Ishikawa (cell line): ENCODE results near the gene ZRANB1.

Experiments
- CEBPB ChIP-seq: IDR thresholded peaks from 2 replicates; pipeline ENCODE4 v1.6.1; 2012
- CREB1 ChIP-seq: IDR thresholded peaks from 2 replicates; pipeline ENCODE4 v1.6.1; 2012; ENCODE audit warnings: low read depth
- EGR1 ChIP-seq: IDR thresholded peaks from 2 replicates; pipeline ENCODE4 v1.6.1; 2012
- EP300 ChIP-seq: IDR thresholded peaks from 2 replicates; pipeline ENCODE4 v1.6.1; 2012; ENCODE audit warnings: borderline replicate concordance
- NFIC ChIP-seq: IDR thresholded peaks from 2 replicates; pipeline ENCODE4 v1.6.1; 2012
- RAD21 ChIP-seq: IDR thresholded peaks from 2 replicates; pipeline ENCODE4 v1.6.1; 2012; ENCODE audit warnings: low read depth
- TF ChIP-seq, protein P1 (sequence below): IDR thresholded peaks from 2 replicates; pipeline ENCODE4 v1.6.1; 2012
- TF ChIP-seq, protein P2 (sequence below): IDR thresholded peaks from 2 replicates; pipeline ENCODE4 v1.6.1; 2012; ENCODE audit warnings: low read depth, mild to moderate bottlenecking
- TF ChIP-seq, protein P3 (sequence below): IDR thresholded peaks from 2 replicates; pipeline ENCODE4 v1.6.1; 2012

DNA sequence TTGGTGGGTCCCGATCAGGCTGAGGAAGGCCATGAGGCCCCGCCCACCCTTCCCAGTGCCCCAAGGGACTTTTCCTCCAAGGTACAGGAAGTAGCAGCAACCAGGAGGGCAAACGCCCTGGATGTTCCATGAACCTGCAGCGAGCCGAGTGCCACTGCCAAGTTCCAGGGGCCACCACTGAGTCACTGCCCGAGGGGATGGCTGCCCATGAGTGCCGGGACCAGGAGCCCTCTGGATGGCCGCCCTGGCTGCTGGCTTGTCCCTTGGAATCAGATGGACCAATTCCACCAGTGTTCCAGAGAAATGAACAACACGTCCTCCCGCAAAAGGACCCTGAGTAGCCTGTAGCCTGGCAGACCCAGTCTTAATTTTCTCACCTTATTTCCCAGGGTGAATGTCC lies 74.2 kb downstream of the ZRANB1 start:
- no peak for TF ChIP-seq EGR1
- TF ChIP-seq, protein P1, sequence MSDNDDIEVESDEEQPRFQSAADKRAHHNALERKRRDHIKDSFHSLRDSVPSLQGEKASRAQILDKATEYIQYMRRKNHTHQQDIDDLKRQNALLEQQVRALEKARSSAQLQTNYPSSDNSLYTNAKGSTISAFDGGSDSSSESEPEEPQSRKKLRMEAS, result no peak
- no peak for TF ChIP-seq EP300
- TF ChIP-seq NFIC, result no peak
- TF ChIP-seq RAD21, result no peak
- no peak for TF ChIP-seq CEBPB
- TF ChIP-seq, protein P2, sequence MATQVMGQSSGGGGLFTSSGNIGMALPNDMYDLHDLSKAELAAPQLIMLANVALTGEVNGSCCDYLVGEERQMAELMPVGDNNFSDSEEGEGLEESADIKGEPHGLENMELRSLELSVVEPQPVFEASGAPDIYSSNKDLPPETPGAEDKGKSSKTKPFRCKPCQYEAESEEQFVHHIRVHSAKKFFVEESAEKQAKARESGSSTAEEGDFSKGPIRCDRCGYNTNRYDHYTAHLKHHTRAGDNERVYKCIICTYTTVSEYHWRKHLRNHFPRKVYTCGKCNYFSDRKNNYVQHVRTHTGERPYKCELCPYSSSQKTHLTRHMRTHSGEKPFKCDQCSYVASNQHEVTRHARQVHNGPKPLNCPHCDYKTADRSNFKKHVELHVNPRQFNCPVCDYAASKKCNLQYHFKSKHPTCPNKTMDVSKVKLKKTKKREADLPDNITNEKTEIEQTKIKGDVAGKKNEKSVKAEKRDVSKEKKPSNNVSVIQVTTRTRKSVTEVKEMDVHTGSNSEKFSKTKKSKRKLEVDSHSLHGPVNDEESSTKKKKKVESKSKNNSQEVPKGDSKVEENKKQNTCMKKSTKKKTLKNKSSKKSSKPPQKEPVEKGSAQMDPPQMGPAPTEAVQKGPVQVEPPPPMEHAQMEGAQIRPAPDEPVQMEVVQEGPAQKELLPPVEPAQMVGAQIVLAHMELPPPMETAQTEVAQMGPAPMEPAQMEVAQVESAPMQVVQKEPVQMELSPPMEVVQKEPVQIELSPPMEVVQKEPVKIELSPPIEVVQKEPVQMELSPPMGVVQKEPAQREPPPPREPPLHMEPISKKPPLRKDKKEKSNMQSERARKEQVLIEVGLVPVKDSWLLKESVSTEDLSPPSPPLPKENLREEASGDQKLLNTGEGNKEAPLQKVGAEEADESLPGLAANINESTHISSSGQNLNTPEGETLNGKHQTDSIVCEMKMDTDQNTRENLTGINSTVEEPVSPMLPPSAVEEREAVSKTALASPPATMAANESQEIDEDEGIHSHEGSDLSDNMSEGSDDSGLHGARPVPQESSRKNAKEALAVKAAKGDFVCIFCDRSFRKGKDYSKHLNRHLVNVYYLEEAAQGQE, result no peak
- TF ChIP-seq CREB1, result no peak
- TF ChIP-seq, protein P3, sequence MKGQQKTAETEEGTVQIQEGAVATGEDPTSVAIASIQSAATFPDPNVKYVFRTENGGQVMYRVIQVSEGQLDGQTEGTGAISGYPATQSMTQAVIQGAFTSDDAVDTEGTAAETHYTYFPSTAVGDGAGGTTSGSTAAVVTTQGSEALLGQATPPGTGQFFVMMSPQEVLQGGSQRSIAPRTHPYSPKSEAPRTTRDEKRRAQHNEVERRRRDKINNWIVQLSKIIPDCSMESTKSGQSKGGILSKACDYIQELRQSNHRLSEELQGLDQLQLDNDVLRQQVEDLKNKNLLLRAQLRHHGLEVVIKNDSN, result no peak
